Ammon's horn (tissue), 1 donor: Measurements from ENCODE around the gene FOXK2.

Experiments
- DNase-seq: peaks from one replicate; pipeline ENCODE4 v3.0.0-alpha.2; 2016; ENCODE audit warnings: low spot score

Gene FOXK2

GRCh38 chr17:82609655-82610054 lies 90.1 kb downstream of the FOXK2 start:
- no peak for DNase-seq

- DNase-seq = no peak
These were observed 91.9 kb downstream of the FOXK2 start for GRCh38 chr17:82611140-82612058.

- DNase-seq = no peak
These were observed 94.0 kb downstream of the FOXK2 start for GRCh38 chr17:82613283-82614094.

- DNase-seq = no peak
These were observed 94.6 kb downstream of the FOXK2 start for GRCh38 chr17:82614095-82614631.

- no peak for DNase-seq
These were observed 95.8 kb downstream of the FOXK2 start for GRCh38 chr17:82615084-82616020.

- DNase-seq = no peak
These were observed 96.6 kb downstream of the FOXK2 start for GRCh38 chr17:82616021-82616711.

GRCh38 chr17:82619211-82619610 lies 99.7 kb downstream of the FOXK2 start:
- no peak for DNase-seq

- no peak for DNase-seq
These were observed 100.1 kb downstream of the FOXK2 start for GRCh38 chr17:82619641-82620040.

GRCh38 chr17:82623707-82624106 lies 104.2 kb downstream of the FOXK2 start:
- no peak for DNase-seq

- DNase-seq = no peak
These were observed 107.9 kb downstream of the FOXK2 start for GRCh38 chr17:82627405-82627804.

GRCh38 chr17:82629748-82630147 lies 110.2 kb downstream of the FOXK2 start:
- DNase-seq = no peak

- no peak for DNase-seq
These were observed 110.7 kb downstream of the FOXK2 start for GRCh38 chr17:82630212-82630611.

GRCh38 chr17:82631544-82631943 lies 112.0 kb downstream of the FOXK2 start:
- no peak for DNase-seq

- no peak for DNase-seq
These were observed 112.9 kb downstream of the FOXK2 start for GRCh38 chr17:82632451-82632850.

- no peak for DNase-seq
These were observed 113.8 kb downstream of the FOXK2 start for GRCh38 chr17:82633343-82633742.

GRCh38 chr17:82636626-82637598 lies 117.4 kb downstream of the FOXK2 start:
- DNase-seq = no peak

- no peak for DNase-seq
These were observed 118.7 kb downstream of the FOXK2 start for GRCh38 chr17:82638183-82638773.

GRCh38 chr17:82639628-82640027 lies 120.1 kb downstream of the FOXK2 start:
- DNase-seq = no peak

- no peak for DNase-seq
These were observed 120.5 kb downstream of the FOXK2 start for GRCh38 chr17:82640036-82640435.
